IPS DF 19.7 (cell line): ENCODE data around the gene NFATC4.
"Not testable (repeated sequence)": the region's sequence is repeated elsewhere in the genome, so short reads cannot be mapped to it uniquely, and the experiment has no call there.

Experiments
- DNase-seq: peaks from one replicate; pipeline ENCODE4 v3.0.0-alpha.2; 2013; ENCODE audit warnings: low read depth, low spot score

The NFATC4 gene

DNA sequence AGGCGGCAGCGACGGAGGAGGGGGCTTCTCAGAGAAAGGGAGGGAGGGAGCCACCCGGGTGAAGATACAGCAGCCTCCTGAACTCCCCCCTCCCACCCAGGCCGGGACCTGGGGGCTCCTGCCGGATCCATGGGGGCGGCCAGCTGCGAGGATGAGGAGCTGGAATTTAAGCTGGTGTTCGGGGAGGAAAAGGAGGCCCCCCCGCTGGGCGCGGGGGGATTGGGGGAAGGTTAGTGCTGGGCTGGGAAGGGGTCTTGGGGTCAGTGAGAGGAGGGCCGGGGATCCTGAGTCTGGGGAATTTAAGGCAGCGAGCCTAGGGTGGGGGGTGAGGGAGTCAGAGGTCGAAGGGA, 203 bp downstream of the NFATC4 start:
- no peak for DNase-seq

DNA sequence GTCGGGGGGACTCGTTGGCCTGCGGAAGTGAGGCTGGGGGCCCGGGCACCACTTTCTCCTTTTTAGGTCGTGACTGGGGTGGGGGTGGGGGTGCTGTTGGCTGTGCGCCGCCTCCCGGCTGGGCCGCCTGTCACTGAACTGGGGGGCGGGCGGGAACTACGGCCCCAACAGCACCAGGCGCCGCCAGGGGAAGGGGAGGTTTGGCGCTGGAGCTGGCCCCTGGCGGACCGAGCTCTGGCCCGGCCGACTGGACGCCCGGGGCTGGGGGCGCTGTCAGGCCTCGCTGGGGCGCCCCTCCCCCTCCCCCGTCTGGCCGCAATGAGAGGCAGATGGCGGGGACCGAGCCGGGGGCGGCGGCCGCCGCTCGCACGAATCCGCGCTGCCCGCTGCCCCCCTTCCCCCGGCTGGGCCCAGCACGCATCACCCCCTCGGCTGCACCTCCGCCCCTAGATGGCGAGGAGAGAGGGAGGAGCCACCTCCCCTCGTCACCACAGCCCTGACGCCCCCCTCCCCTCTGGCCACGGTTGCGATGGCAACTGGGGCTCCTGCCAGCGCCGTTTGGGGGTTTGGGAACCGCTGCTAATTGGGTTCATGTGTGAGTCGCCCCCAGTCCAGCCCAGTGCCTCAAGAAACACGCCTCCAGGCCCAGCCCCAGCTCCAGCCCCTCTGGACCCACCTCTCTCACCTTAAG, 723 bp downstream of the NFATC4 start:
- DNase-seq = no peak

DNA sequence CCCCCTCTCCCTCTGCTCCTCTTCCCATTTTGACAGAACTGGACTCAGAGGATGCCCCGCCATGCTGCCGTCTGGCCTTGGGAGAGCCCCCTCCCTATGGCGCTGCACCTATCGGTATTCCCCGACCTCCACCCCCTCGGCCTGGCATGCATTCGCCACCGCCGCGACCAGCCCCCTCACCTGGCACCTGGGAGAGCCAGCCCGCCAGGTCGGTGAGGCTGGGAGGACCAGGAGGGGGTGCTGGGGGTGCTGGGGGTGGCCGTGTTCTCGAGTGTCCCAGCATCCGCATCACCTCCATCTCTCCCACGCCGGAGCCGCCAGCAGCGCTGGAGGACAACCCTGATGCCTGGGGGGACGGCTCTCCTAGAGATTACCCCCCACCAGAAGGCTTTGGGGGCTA, 1.5 kb downstream of the NFATC4 start:
- no peak for DNase-seq

DNA sequence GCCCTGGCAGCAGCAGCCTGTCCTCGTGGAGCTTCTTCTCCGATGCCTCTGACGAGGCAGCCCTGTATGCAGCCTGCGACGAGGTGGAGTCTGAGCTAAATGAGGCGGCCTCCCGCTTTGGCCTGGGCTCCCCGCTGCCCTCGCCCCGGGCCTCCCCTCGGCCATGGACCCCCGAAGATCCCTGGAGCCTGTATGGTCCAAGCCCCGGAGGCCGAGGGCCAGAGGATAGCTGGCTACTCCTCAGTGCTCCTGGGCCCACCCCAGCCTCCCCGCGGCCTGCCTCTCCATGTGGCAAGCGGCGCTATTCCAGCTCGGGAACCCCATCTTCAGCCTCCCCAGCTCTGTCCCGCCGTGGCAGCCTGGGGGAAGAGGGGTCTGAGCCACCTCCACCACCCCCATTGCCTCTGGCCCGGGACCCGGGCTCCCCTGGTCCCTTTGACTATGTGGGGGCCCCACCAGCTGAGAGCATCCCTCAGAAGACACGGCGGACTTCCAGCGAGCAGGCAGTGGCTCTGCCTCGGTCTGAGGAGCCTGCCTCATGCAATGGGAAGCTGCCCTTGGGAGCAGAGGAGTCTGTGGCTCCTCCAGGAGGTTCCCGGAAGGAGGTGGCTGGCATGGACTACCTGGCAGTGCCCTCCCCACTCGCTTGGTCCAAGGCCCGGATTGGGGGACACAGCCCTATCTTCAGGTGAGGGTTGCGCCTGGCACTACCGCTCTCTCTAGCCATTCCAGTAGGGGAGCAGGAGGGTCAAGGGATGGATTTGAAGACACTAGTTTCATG, 2.1 kb downstream of the NFATC4 start:
- no peak for DNase-seq

DNA sequence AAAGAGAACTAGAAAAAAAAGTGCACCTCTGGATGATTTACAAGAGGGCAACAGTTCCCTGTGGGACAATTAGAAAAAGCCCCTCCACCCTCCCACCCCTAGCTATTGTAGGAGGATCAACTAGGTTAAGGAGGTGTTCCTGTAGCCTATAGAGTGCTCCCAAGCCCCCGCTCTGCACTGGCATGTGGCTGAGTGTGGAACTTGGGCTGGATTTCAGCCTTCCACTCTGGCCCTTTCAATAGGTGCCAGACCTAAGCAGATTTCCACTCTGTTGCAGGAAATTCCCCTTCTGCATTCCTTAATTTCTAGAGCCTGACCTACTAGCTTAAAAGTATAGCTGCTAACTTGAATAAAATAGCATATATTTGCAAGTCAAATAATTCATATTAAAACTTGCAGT, 2.8 kb downstream of the NFATC4 start:
- DNase-seq = no peak

DNA sequence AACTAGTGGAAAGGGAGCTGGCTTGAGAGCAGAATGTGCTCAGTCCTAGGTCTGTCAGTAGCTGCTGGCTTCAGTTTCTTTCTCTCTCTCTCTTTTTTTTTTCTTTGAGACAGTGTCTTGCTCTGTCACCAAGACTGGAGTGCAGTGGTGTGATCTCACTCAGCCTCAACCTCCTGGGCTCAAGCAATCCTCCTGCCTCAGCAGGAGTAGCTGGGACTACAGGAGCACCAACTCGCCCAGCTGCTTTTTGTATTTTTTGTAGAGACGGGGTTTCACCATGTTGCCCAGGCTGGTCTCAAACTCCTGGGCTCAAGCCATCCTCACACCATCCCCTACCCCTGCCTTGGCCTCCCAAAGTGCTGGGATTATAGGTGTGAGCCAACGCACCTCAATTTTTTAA, 3.6 kb downstream of the NFATC4 start:
- DNase-seq = not testable (repeated sequence)

DNA sequence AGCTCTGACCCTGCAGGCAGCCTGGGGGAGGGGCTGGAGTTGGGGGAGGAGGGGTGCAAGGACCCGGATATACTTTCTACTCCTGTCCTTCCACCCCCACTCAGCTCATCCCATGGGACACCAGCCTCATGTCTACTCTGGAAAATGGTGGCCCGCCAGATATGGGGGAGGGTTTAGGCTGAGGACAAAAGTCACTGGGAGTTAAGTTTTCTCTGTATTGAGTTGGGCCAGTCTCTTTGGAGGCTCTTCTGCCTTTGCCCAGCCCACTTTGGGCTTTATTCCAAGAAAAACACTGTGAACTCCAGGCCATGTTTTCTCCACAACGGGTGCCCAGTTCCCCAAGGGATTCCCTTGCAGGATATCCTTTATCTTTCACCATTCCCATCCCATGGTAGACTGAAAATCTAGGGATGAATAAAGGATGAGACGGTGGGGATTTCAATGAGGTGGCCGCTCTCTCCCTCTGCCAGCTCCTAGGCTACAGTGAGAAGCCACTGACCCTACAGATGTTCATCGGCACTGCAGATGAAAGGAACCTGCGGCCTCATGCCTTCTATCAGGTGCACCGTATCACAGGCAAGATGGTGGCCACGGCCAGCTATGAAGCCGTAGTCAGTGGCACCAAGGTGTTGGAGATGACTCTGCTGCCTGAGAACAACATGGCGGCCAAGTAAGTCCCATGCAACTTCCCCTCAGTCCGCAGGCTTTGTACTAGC, 4.9 kb downstream of the NFATC4 start:
- no peak for DNase-seq

DNA sequence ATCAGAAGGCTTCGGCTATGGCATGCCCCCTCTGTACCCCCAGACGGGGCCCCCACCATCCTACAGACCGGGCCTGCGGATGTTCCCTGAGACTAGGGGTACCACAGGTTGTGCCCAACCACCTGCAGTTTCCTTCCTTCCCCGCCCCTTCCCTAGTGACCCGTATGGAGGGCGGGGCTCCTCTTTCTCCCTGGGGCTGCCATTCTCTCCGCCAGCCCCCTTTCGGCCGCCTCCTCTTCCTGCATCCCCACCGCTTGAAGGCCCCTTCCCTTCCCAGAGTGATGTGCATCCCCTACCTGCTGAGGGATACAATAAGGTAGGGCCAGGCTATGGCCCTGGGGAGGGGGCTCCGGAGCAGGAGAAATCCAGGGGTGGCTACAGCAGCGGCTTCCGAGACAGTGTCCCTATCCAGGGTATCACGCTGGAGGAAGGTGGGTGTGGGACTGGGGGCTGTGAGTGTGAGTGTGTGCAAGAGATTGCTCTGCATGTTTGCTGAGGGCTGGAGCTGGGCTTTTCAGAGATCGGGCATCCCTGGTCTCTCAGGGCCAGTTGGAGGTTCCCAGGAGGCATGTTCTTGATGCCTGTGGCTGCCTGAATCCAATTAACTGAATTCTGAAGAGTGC, 8.6 kb downstream of the NFATC4 start:
- no peak for DNase-seq

DNA sequence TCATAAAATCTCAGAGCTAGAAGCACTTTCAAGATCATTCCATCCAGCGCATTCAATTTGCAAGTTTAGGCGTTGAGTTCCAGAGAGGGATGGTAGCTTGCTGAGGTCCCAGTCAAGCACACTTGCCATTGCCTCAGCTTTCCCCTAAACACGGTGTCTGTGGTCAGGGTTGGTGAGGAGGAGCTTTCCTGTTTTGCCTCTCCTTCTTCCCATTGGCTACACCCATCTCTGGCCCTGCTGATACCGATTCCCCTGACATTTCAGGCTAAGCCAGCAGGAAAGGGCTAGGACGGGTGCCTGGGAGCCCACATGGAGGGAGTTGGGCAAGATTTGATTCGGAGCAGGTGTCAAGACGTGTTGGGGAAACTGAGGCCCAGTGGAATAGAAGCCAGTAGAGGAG, 9.1 kb downstream of the NFATC4 start:
- DNase-seq = no peak

DNA sequence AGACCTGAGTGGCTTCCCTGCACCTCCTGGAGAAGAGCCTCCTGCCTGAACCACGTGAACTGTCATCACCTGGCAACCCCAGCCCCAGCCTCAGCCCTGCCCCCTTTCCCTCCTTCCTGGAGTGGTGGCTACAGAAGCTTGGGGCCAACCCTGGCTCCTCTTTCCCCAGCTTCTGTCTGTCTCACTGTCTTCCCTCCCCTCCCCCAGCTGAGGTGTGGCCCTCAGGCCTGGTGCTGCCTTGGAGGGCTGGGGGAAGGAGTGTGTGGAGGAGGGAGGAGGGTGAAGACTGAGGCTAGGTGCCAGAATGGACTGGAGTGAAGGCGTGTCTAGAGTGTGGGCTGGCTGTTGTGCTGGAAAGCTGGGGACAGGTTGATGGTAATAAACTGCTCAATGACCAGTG, 9.7 kb downstream of the NFATC4 start:
- DNase-seq = no peak

DNA sequence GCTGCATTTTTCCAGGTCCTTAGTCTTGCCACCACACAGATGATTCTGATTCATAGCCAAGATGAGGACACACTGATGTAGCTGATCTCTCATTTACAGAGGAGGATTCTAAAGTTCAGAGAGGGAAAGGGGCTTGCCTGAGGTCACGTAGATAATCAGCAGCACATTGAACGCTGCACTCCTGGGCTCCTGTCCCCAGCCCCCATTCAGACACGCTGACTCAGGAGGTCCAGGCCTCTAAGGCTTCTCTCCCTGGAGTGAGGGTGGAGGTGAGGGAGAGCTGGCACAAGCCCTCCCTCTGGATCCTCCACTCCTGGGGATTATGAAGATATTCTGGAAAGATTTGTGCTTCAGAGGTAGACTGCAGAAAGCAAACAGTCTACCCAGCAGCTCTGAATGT, 10.3 kb downstream of the NFATC4 start:
- DNase-seq = no peak

DNA sequence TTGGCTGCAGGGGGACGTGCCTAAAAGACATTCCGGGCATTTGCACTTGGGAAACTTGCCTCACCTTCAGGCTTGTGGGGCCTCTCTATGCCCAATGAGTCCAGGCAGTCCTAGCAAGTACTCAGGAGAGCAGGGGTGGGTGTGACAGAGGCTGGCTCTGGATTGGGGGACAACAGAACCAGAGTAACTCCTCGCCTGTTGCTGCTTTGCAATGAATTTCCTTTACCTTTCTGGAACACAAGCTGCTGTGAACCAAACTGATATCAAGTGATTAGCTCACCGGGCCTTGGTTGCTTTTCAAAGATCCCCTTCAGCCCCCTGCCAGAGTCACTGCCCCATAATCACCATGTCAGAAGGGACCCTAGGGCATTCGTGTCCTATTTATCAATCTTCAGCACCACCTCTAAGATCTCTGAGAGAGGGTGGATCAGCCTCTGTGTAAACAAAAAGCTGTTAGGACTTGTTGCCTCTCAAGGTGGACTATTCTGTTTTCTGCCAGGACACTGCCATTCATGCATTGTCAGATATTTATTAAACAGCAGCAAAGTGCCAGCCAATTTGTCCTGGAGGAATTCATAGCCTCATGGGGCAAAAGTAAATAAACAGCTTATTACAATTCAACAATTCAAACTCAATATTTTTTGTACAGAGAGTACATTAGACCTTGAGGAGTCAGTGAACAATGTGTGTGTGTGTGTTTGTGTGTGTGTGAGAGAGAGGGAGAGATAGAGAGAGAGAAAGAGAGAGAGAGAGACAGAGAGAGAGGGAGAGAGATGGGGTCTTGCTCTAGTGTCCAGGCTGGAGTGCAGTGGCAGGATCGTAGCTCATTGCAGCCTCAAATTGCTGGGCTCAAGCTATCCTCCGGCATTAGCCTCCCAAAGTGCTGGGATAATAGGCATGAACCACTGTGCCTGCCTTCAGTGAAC, 11.3 kb downstream of the NFATC4 start:
- DNase-seq = no peak

DNA sequence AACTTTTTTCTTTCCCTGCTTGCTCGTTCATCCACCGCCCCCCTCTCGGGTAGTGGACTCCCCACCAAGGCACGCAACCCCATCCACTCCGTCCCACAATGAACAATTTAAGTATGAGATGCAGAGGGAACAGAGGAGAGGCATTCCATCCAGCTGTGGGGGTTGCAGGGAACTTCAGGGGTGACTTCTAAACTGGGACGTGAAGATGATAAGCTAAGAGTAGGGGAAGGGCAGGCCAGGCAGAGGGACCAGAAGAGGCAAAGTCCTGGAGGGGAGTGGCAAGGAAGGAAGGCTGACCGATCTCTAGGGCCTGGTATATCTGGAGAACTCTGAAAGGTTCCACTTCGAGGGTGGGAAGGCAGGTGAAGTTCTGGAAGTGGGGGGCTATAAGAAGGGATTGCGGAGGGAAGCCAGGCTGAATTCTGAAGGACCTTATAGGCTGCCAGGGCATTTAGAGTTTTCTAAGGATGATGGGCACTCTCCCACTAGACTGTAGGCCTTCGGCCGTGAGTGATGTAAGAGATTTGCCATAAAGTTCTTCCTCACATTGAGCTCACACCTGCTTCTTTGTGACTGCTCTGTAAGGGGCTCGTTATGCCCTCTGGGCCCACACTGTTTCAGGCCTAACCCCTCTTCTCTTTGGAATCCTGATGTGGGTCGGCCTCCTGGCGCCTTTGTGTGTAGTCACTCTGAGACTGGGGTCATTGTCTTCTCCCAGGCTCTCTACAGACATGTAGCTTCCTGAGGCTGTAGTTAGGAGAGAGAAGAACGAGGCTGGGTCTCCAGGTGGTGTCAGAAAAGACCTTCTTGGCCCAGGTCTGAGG, 12.1 kb downstream of the NFATC4 start:
- DNase-seq = no peak

DNA sequence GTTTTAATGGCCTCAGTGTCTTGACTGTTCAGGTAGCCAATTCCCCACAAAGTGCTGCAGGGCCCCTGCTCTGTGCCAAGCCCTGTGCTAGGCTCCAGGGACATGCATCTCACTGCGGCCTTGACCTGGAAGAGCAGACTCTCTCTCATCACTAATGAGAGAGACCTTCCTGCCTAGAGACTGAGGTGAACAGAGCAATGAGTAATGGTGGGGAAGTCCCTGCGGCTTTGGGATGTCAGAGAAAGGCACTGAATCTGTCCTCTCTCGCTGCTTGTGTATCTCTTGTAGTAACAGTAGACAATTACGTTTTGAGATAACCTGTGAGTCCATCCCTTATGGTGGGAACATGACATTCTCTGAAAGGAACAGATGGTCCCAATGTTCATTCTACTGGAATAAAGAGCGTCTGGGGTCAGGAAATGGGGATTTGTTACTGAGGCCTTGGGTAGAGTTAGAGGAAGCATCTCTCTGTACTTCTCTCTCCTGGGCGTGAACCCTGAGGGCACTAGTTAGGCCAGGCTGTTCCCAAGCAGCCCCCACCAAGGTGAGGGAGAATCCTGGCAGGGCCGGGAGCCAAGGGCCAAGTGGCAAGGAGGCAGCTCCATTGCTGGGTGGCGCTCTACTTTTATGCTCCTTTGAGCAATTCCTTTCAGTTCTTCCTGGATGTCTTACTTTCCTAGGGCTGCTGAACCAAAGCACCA, 13.5 kb downstream of the NFATC4 start:
- no peak for DNase-seq

DNA sequence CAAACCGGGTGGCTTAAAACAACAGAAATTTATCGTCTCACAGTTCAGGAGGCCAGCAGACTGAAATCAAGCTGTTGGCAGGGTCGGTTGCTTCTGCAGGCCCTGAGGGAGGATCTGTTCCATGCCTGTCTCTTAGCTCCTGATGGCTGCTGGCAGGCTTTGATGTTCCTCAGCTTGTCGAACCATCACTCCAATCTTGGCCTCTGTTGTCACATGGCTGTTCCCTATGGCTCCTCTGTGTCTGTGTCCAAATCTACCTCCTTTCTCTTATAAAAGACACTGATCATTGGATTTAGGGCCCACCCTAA, 14.0 kb downstream of the NFATC4 start:
- no peak for DNase-seq

DNA sequence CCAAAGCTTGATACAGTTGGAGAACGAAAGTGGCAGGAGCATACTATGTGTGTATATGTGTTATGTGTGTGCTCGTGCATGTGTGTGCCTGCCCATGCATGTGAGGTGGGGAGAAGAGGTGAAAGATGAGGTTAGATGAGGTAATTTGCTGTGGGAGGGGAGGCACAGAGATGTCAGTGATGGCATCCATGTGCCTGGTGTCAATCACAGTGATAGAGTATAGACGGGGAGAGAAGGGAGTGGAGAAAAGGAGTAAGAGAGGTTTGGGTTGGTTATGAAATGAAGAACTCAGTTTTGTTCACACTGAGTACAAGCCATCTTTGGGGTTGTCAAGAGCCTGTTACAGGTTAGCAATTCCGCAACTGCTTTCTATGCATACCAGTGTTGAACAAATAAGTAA, 16.2 kb downstream of the NFATC4 start:
- no peak for DNase-seq

DNA sequence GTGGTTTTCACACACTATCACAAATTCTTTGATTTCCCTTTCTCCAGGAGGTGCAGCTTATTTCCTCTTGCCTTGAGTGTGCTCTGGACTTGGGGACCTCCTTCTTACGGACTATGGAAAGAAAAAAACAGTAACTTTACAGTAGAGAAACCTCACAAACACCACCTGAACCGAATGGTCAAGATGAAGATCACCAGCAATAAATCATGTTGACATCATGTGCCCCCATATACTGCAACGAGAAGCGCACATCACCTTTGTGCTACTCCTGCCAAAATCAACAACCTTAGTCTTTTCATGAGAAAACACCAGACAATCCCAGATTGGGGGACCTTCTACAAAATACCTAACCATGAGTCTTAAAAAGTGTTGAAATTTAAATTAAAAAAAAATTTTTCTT, 17.5 kb downstream of the NFATC4 start:
- no peak for DNase-seq

DNA sequence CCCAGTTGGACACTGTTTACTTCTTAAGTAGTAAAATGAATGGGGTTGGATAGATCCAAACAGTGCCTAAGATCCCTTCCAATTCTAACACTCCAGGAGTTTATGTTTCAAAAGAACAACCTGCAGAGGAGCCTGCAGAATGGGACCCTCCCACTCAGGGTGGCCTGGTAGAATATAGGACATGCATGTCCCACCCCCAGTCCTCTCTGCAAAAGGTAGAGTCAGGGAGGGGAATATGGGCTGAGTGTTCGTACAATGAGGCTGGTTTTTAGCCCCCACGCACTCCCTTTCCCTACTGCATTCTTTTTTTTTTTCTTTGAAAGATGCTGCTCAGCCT, 19.0 kb downstream of the NFATC4 start:
- no peak for DNase-seq

DNA sequence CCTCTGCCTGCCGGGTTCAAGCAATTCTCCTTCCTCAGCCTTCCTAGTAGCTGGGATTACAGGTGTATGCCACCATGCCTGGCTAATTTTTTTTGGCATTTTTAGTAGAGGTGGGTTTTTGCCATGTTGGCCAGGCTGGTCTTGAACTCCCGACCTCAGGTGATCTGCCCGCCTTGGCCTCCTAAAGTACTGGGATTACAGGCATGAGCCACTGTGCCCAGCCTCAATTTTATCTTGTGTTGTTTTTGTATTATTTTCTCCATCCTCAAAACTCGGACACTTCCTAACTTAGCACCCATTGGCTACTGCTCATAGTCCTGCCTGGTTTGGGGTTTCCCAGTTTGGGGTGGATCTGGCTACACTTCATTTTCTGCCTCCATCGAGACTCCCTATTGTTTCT, 19.6 kb downstream of the NFATC4 start:
- DNase-seq = not testable (repeated sequence)
